AG10803 (cell line): ENCODE measurements around the gene MT1X.

Source experiments
- DNase-seq: peaks from one replicate; pipeline ENCODE4 v3.0.0; 2010; ENCODE audit warnings: low read depth
- H3K4me3 ChIP-seq: 2 replicates; pipeline ENCODE4 v1.5.1; 2011; ENCODE audit warnings: mild to moderate bottlenecking, low read length, control low read depth
- CTCF ChIP-seq: conservative IDR thresholded peaks from 2 replicates; pipeline ENCODE4 v1.5.1; 2011; ENCODE audit warnings: mild to moderate bottlenecking, low read length, control low read depth, inconsistent platforms

The MT1X gene

DNA sequence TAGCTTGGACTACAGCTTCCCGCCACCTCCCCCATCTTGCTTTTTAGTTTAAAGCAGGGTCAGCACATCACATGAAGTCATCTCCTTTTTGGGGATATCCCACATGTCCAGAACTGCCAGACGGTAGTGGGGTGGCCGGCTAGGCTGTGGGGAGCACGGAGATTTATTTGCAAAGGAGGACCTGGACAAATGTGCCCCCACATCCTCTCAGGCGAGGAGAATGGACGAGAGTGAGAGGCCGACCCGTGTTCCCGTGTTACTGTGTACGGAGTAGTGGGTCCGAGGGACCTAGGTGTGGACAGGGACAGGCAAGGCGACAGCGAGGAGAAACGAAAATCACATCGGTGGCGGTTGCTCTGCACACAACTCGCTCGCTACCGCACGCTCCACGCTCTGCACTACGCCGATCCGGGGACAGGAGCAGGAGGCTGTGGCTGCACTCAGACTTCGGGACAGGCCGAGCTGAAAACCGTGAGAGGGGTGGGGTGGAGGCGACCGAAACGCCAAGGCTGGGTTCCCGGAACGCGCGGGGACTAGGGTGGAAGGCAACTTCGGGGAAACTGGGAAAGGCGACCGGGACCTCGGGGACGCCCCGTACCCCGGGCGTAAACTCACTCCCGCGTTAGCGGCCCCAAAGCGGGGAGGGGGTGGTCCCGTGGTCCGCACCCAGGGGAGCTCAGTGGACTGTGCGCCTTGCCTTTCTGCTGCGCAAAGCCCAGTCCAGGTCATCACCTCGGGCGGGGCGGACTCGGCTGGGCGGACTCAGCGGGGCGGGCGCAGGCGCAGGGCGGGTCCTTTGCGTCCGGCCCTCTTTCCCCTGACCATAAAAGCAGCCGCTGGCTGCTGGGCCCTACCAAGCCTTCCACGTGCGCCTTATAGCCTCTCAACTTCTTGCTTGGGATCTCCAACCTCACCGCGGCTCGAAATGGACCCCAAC is 44.2 kb upstream of the MT1X start, which contains the start of gene MT1A:
TSS of gene MT1A (plus strand) at position 853 of the 937 bp plus-strand sequence. CDS start at position 926, 73 bp downstream.
- no peak for TF ChIP-seq CTCF
- peak; percentile 44 for DNase-seq
- H3K4me3 ChIP-seq, result peak within 1 kb of the TSS; percentile 64

GRCh38 chr16:56639045-56639444 is 43.2 kb upstream of the MT1X start:
- DNase-seq, result no peak
- H3K4me3 ChIP-seq, result no peak overlapping the region
- no peak for TF ChIP-seq CTCF

- DNase-seq, result no peak
- TF ChIP-seq CTCF, result no peak
- H3K4me3 ChIP-seq, result no peak overlapping the region
Observed at GRCh38 chr16:56640076-56640475, 42.2 kb upstream of the MT1X start.

DNA sequence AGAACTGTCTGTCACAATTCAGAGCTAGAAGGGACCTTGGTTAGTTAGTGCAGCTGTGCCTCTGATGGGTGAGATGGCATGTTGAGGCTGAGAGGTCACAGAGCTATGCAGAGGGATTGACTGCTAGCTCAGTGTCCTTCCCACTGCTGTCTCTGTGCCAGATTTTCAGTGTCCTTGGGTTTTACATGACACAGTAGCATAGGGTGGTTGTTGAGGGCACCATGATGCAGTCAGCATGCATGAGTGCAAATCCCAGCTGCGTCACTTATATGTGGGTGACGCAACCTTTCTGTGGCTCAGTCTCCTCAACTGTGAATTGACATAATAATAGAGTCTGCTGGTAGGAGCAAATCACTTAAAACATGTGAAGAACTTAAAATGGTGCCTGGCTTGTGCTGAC is 41.1 kb upstream of the MT1X start:
- DNase-seq, result no peak
- no peak for TF ChIP-seq CTCF
- no peak overlapping the region for H3K4me3 ChIP-seq

DNA sequence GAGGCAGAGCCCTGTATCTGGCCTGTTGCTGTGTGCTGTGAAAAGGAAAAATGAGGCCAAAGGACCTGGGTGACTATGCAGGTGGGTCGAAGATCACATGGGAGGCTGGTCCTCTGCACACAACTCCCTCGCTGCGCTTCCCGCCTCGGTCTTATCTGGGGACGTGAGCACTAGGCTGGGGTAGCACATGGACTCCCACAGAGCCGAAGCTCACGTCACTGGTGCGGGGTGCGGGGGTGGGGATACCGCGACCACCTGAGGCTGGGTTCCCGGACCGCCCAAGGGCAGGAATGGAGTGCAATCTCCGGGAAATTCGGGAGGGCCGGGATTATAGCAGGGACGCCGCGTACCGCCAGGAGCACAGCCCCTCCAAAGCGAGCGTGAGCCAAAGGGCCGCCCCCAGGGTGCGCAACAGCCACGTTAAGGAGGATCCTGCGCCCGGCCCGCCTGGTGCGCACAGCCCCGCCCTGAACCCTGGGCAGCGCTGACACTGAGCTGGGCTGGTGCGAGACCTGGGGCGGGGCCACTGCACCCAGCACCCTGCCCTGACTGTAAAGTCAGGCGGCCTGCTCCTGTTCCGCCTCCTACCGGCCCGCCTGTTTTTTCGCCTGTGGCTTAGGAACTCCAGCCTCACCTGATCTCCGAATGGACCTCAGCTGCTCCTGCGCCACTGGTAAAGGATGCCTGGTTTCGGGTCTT is 39.0 kb upstream of the MT1X start:
- DNase-seq, result peak; percentile 38
- H3K4me3 ChIP-seq, result peak overlapping the region; percentile 46
- TF ChIP-seq CTCF, result peak; percentile 31

DNA sequence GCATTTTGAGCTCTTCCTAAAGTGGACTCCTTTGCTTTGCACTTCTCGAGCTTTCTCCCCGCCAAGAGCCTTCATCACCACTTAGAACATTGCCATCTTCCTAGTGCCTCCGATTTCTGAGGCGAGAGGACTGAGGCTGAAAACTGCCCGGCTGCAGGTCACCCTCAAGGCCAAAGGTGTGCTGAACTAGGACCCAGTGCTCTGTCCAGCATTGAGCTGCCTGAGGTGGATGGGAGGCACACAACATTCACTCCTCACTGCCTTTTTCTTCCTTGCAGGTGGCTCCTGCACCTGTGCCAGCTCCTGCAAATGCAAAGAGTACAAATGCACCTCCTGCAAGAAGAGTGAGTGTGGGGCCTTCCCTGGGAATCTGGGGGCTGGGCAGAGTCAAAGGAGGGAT is 38.4 kb upstream of the MT1X start:
- H3K4me3 ChIP-seq, result peak overlapping the region; percentile 46
- no peak for DNase-seq
- no peak for TF ChIP-seq CTCF
